ENCODE data around the gene CAPN10. TPM values are rescaled to one million over a fixed set of nuclear protein-coding genes. Genes with fewer than 3 reads are reported as not detected.

Gene CAPN10
- total and polyA plus RNA-seq, 8 donors = 20.8 to 36.6 (median 28.2) TPM

GRCh38 chr2:240567872-240568677 lies 18.5 kb upstream of the CAPN10 start, which contains the start of gene RNPEPL1:
TSS of gene RNPEPL1 (plus strand) at chr2:240568484. CDS start at chr2:240568587, 103 bp downstream.
- DNase-seq = peak in 2 of 4 donors; percentile 47 to 93
- intact Hi-C loops (cut with DNase I) = no loop called here

DNA sequence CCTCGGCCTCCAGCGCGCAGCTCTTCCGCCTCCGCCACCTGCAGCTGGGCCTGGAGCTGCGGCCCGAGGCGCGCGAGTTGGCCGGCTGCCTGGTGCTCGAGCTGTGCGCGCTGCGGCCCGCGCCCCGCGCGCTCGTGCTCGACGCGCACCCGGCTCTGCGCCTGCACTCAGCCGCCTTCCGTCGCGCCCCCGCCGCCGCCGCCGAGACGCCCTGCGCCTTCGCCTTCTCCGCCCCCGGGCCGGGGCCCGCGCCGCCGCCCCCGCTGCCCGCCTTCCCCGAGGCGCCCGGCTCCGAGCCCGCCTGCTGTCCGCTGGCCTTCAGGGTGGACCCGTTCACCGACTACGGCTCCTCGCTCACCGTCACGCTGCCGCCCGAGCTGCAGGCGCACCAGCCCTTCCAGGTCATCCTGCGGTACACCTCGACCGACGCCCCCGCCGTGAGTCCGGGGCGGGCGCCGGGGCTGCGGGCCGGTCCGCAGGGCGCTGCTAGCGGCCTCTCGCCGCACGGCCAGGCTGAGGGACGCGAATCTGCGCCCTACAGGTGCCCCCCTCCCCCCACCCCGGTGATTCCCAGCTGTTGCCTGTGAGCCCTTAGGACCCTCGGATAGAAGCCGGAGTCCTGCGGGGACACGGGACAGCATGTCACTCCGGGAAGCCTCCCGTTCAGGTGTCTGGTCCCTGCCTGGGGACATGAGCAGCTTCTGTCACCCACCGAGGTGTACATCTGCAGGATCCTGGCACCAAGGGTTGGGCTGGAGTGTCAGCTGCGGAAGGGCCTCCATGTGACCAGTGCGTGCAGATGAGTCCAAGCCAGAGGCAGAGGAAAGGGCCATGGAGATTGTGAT lies 17.6 kb upstream of the CAPN10 start:
- Histone ChIP-seq H3K27me3 (no peaks in the 10 kb centered on the region), H3K27ac (peak overlapping the region; percentile 48 to 89), H3K4me3 (peak overlapping the region; percentile 49 to 87), H3K9me3 (no peaks in the 10 kb centered on the region), H3K4me1 (peaks cover 36 to 72% of the 10 kb centered on the region in 2 donors), H3K36me3 (peaks cover 0 to 23% of the 10 kb centered on the region in 2 donors)
- DNase-seq = peak; percentile 56 to 91 (median 70)
- no peak for TF ChIP-seq CTCF (IDR thresholded peaks at IDR 0.05)
- intact Hi-C loops (cut with DNase I) = no loop called here
- ATAC-seq = peak; percentile 1

More at GRCh38 chr2:240567872-240568677, 18.5 kb upstream of the CAPN10 start, which contains the start of gene RNPEPL1:
- TF ChIP-seq CTCF (IDR thresholded peaks at IDR 0.05) = no peak
- peak; percentile 5 for ATAC-seq
- Histone ChIP-seq H3K36me3 (peaks cover 0 to 15% of the 10 kb centered on the region in 2 donors), H3K27ac (peak within 1 kb of the TSS; percentile 96 to 99), H3K27me3 (no peaks in the 10 kb centered on the region), H3K4me1 (peaks cover 36 to 79% of the 10 kb centered on the region in 2 donors), H3K9me3 (no peaks in the 10 kb centered on the region), H3K4me3 (peak within 1 kb of the TSS; percentile 67 to 87)

DNA sequence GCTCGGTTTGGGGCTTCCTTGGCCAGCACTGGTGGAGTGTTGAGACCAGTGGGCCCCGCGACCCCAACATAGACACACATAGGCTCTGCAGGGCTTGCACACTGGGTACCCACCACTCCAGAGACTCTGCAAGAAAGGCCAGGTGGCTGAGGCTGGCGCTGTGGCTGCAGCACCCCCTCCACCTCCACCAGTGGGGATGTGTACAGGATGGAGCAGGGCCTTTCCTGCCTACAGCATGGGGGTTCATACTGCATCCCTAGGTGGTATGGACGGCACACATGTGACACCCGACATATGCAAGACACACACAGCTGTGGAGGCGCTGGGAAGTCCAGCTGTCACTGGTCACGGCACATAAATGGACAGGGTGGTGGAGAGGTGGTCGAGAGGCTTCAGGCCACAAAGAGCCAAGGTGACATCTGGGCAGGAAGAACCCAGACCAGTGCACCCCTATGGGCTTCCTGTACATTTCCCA lies 17.0 kb upstream of the CAPN10 start:
- Histone ChIP-seq H3K9me3 (no peaks in the 10 kb centered on the region), H3K4me3 (peak overlapping the region; percentile 49 to 87), H3K4me1 (peaks cover 36 to 65% of the 10 kb centered on the region in 2 donors), H3K27me3 (no peaks in the 10 kb centered on the region), H3K36me3 (peaks cover 0 to 30% of the 10 kb centered on the region in 2 donors), H3K27ac (peak overlapping the region in 1 of 2 donors; percentile 89)
- no peak for TF ChIP-seq CTCF (IDR thresholded peaks at IDR 0.05)
- DNase-seq (no peak), ATAC-seq (no peak)
- intact Hi-C loops (cut with DNase I) = no loop called here

GRCh38 chr2:240569998-240570530 lies 16.5 kb upstream of the CAPN10 start:
- intact Hi-C loops (cut with DNase I) = no loop called here
- H3K9me3 ChIP-seq = no peaks in the 10 kb centered on the region
- no peaks in the 10 kb centered on the region for H3K27me3 ChIP-seq
- no peak overlapping the region for H3K27ac ChIP-seq
- H3K4me1 ChIP-seq = peaks cover 36 to 60% of the 10 kb centered on the region in 2 donors
- peak in 1 of 4 donors; percentile 34 for DNase-seq
- peak overlapping the region in 1 of 2 donors; percentile 87 for H3K4me3 ChIP-seq
- H3K36me3 ChIP-seq = peaks cover 0 to 35% of the 10 kb centered on the region in 2 donors
- no peak for ATAC-seq
- TF ChIP-seq CTCF (IDR thresholded peaks at IDR 0.05) = no peak
